Neural progenitor cell (in vitro differentiated cells): ENCODE measurements around the gene OVOL3.

Experiments
- EZH2 ChIP-seq: fragments of 200-600 bp; sonication (generic); IDR thresholded peaks from 2 replicates; pipeline ENCODE4 v1.6.1; 2017; ENCODE audit warnings: antibody characterized with exemption, mild to moderate bottlenecking, moderate library complexity
- TF ChIP-seq, protein P1 (sequence below): fragments of 200-600 bp; sonication (generic); IDR thresholded peaks from 2 replicates; pipeline ENCODE4 v1.5.1; 2017; ENCODE audit warnings: antibody characterized with exemption, mild to moderate bottlenecking

GRCh38 chr19:36142496-36142895, 31.6 kb downstream of the OVOL3 start:
- TF ChIP-seq, protein P1, sequence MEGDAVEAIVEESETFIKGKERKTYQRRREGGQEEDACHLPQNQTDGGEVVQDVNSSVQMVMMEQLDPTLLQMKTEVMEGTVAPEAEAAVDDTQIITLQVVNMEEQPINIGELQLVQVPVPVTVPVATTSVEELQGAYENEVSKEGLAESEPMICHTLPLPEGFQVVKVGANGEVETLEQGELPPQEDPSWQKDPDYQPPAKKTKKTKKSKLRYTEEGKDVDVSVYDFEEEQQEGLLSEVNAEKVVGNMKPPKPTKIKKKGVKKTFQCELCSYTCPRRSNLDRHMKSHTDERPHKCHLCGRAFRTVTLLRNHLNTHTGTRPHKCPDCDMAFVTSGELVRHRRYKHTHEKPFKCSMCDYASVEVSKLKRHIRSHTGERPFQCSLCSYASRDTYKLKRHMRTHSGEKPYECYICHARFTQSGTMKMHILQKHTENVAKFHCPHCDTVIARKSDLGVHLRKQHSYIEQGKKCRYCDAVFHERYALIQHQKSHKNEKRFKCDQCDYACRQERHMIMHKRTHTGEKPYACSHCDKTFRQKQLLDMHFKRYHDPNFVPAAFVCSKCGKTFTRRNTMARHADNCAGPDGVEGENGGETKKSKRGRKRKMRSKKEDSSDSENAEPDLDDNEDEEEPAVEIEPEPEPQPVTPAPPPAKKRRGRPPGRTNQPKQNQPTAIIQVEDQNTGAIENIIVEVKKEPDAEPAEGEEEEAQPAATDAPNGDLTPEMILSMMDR = no peak
- no peak for TF ChIP-seq EZH2
